Measurements from ENCODE around the gene MYNN.

Gene MYNN

GRCh38 chr3:169827712-169828111 is 54.5 kb downstream of the MYNN start:
- no peak for DNase-seq (ENCODE audit: low spot score)

GRCh38 chr3:169835533-169835932 is 62.3 kb downstream of the MYNN start:
- no peak for DNase-seq (ENCODE audit: low spot score)

GRCh38 chr3:169836078-169836941 is 63.1 kb downstream of the MYNN start:
- DNase-seq (ENCODE audit: low spot score), result no peak

GRCh38 chr3:169836942-169837275 is 63.7 kb downstream of the MYNN start:
- no peak for DNase-seq (ENCODE audit: low spot score)

- no peak for DNase-seq (ENCODE audit: low spot score)
Observed at GRCh38 chr3:169838511-169839030, 65.4 kb downstream of the MYNN start.
